H1 (cell line): ENCODE results near the gene RBM18. TPM values are rescaled to one million over a fixed set of nuclear protein-coding genes. Genes with fewer than 3 reads are reported as not detected.

ENCODE experiments used
- CTCF ChIA-PET: fragments of 300-600 bp; sonication (Branson Sonifier 250); formaldehyde crosslinking; loops from one replicate; lab custom pipeline; 2021; ENCODE audit not compliant: partially characterized antibody; lab: Charles Lee
- POLR2A ChIA-PET: fragments of 300-600 bp; sonication (Branson Sonifier 250); formaldehyde crosslinking; loops from one replicate; lab custom pipeline; 2021; ENCODE audit warnings: inconsistent platforms; ENCODE audit not compliant: partially characterized antibody; lab: Charles Lee
- DNase-seq, 2 experiments: peaks; one replicate each; pipeline versions ENCODE4 v3.0.0 to v3.0.0-alpha.2; 2010 to 2022; ENCODE audit warnings: low spot score in 2 of 2, low read depth in 1 of 2, mixed read lengths in 1 of 2
- FAIRE-seq: peaks from 2 replicates; lab custom pipeline; 2011; peaks lifted over from hg19 to GRCh38; lab: Jason Lieb, UNC
- H2AFZ ChIP-seq: 2 replicates; pipeline ENCODE4 v1.8.1; 2012; ENCODE audit warnings: low read length, inconsistent platforms
- H2AK5ac ChIP-seq: 2 replicates; pipeline ENCODE4 v1.6.1; 2013; ENCODE audit warnings: low read depth, low read length
- H2BK120ac ChIP-seq: replicated peaks from 2 replicates; pipeline ENCODE3; 2013; ENCODE audit warnings: low read depth, low read length, inconsistent platforms
- H2BK12ac ChIP-seq: 2 replicates; pipeline ENCODE4 v1.6.1; 2013; ENCODE audit warnings: low read depth, low read length
- H2BK15ac ChIP-seq: 2 replicates; pipeline ENCODE4 v1.6.1; 2013; ENCODE audit warnings: low read length
- H2BK20ac ChIP-seq: 2 replicates; pipeline ENCODE4 v1.6.1; 2013; ENCODE audit warnings: low read length
- H2BK5ac ChIP-seq: 2 replicates; pipeline ENCODE4 v1.6.1; 2013; ENCODE audit warnings: low read depth, low read length
- H3K14ac ChIP-seq: 2 replicates; pipeline ENCODE4 v1.6.1; 2013; ENCODE audit warnings: inconsistent platforms; ENCODE audit not compliant: insufficient read length
- H3K18ac ChIP-seq: 2 replicates; pipeline ENCODE4 v1.6.1; 2013; ENCODE audit warnings: low read length; ENCODE audit errors: extremely low read depth
- H3K23ac ChIP-seq: 2 replicates; pipeline ENCODE4 v1.6.1; 2013; ENCODE audit warnings: inconsistent platforms; ENCODE audit not compliant: insufficient read length
- H3K23me2 ChIP-seq: 2 replicates; pipeline ENCODE4 v1.6.1; 2013; ENCODE audit warnings: low read depth, low read length
- H3K27ac ChIP-seq: 2 replicates; pipeline ENCODE4 v1.6.1; 2011; ENCODE audit warnings: low read depth, low read length, inconsistent platforms
- H3K27me3 ChIP-seq, 4 experiments: replicated peaks in 1 of 4; 1 replicate in 1 of 4; 2 replicates in 3 of 4; pipeline versions ENCODE4 v1.6.1 to v1.8.1; 2011 to 2013; ENCODE audit warnings: low read length in 3 of 4, mild to moderate bottlenecking in 3 of 4, inconsistent platforms in 2 of 4, mixed read lengths in 2 of 4, moderate library complexity in 1 of 4; ENCODE audit not compliant: control insufficient read depth in 3 of 4, insufficient read depth in 3 of 4; ENCODE audit errors: extremely low read depth in 1 of 4
- H3K36me3 ChIP-seq, 4 experiments: 2 replicates each; pipeline versions ENCODE4 v1.6.1 to v1.8.1; 2011 to 2013; ENCODE audit warnings: mild to moderate bottlenecking in 4 of 4, low read length in 3 of 4, moderate library complexity in 2 of 4, control low read depth in 1 of 4, inconsistent platforms in 1 of 4; ENCODE audit not compliant: insufficient read depth in 4 of 4, control insufficient read depth in 2 of 4
- H3K4ac ChIP-seq: replicated peaks from 2 replicates; pipeline ENCODE3; 2013; ENCODE audit warnings: low read length, low read depth, mixed read lengths, inconsistent platforms; ENCODE audit not compliant: insufficient read length
- H3K4me1 ChIP-seq, 4 experiments: replicated peaks in 1 of 4; 1 replicate in 1 of 4; 2 replicates in 3 of 4; pipeline versions ENCODE4 v1.6.1 to v1.8.1; 2011 to 2013; ENCODE audit warnings: low read length in 3 of 4, inconsistent platforms in 2 of 4, mixed read lengths in 1 of 4; ENCODE audit not compliant: insufficient read depth in 4 of 4, control insufficient read depth in 3 of 4
- H3K4me2 ChIP-seq, 2 experiments: 2 replicates each; pipeline versions ENCODE4 v1.6.1 to v1.8.1; 2011 to 2013; ENCODE audit warnings: low read depth in 2 of 2, low read length in 2 of 2, control low read depth in 1 of 2, inconsistent platforms in 1 of 2, mild to moderate bottlenecking in 1 of 2; ENCODE audit not compliant: insufficient read depth in 1 of 2
- H3K4me3 ChIP-seq, 4 experiments: fragments of 200-600, 300-600 bp in 1 of 4; sonication (generic), shearing (Covaris generic), sonication (Bioruptor Twin) in 1 of 4; 2 replicates each; pipeline versions ENCODE4 v1.5.1 to v1.8.1; 2011 to 2016; ENCODE audit warnings: low read length in 4 of 4, low read depth in 3 of 4, control low read depth in 2 of 4, inconsistent platforms in 2 of 4, mild to moderate bottlenecking in 2 of 4, mixed read lengths in 1 of 4, moderate library complexity in 1 of 4; ENCODE audit not compliant: insufficient read depth in 2 of 4; ENCODE audit errors: extremely low read depth in 1 of 4
- H3K56ac ChIP-seq: replicated peaks from 2 replicates; pipeline ENCODE3; 2013; ENCODE audit warnings: low read depth, mild to moderate bottlenecking, mixed read lengths, low read length, inconsistent platforms; ENCODE audit not compliant: insufficient read length
- H3K79me1 ChIP-seq: 2 replicates; pipeline ENCODE4 v1.6.1; 2013; ENCODE audit warnings: low read depth, low read length, control low read depth
- H3K79me2 ChIP-seq, 2 experiments: 2 replicates each; pipeline versions ENCODE4 v1.6.1 to v1.8.1; 2012 to 2013; ENCODE audit warnings: low read length in 2 of 2, mild to moderate bottlenecking in 2 of 2, inconsistent platforms in 1 of 2; ENCODE audit not compliant: insufficient read depth in 2 of 2, control insufficient read depth in 1 of 2
- H3K9ac ChIP-seq, 4 experiments: replicated peaks in 1 of 4; 1 replicate in 1 of 4; 2 replicates in 3 of 4; pipeline versions ENCODE4 v1.6.1 to v1.8.1; 2011 to 2013; ENCODE audit warnings: low read depth in 3 of 4, low read length in 3 of 4, control low read depth in 2 of 4, mild to moderate bottlenecking in 2 of 4, moderate library complexity in 2 of 4, inconsistent platforms in 1 of 4; ENCODE audit errors: extremely low read depth in 1 of 4
- H3K9me3 ChIP-seq, 2 experiments: 2 replicates each; pipeline versions ENCODE4 v1.6.1 to v1.8.1; 2012 to 2013; ENCODE audit warnings: mild to moderate bottlenecking in 2 of 2, moderate library complexity in 2 of 2, control low read depth in 1 of 2, inconsistent platforms in 1 of 2, low read depth in 1 of 2, low read length in 1 of 2, mixed read lengths in 1 of 2; ENCODE audit not compliant: insufficient read depth in 2 of 2
- H4K20me1 ChIP-seq, 2 experiments: replicated peaks in 1 of 2; 2 replicates each; pipeline versions ENCODE3 to v1.8.1; 2011 to 2013; ENCODE audit warnings: inconsistent platforms in 2 of 2, low read length in 2 of 2, mild to moderate bottlenecking in 1 of 2; ENCODE audit not compliant: insufficient read depth in 2 of 2, control insufficient read depth in 1 of 2
- H4K5ac ChIP-seq: 2 replicates; pipeline ENCODE4 v1.6.1; 2013; ENCODE audit warnings: low read length, low read depth, mixed read lengths, inconsistent platforms; ENCODE audit not compliant: insufficient read length
- H4K8ac ChIP-seq: 2 replicates; pipeline ENCODE4 v1.8.0; 2013; ENCODE audit warnings: mild to moderate bottlenecking, moderate library complexity, low read length, inconsistent platforms; ENCODE audit not compliant: insufficient read depth; ENCODE audit errors: extremely low read depth
- H4K91ac ChIP-seq: replicated peaks from 2 replicates; pipeline ENCODE3; 2013; ENCODE audit warnings: low read length, mixed read lengths, inconsistent platforms; ENCODE audit not compliant: insufficient read length
- BRCA1 ChIP-seq: IDR thresholded peaks from 2 replicates; pipeline ENCODE4 v1.6.1; 2012; ENCODE audit warnings: low read depth, low read length, improper control_type of control experiment
- CREB1 ChIP-seq: IDR thresholded peaks from 2 replicates; pipeline ENCODE4 v1.6.1; 2012; ENCODE audit warnings: inconsistent platforms
- EZH2 ChIP-seq: fragments of 200-600 bp; sonication (generic); IDR thresholded peaks from 2 replicates; pipeline ENCODE4 v1.7.1; 2012; ENCODE audit warnings: low read depth, mild to moderate bottlenecking, moderate library complexity, low read length, inconsistent platforms; ENCODE audit not compliant: severe bottlenecking
- KDM4A ChIP-seq: IDR thresholded peaks from one replicate; pipeline ENCODE4 v1.7.1; 2012; ENCODE audit warnings: low read depth, mild to moderate bottlenecking, moderate library complexity, low read length, inconsistent platforms; ENCODE audit not compliant: severe bottlenecking
- PHF8 ChIP-seq: fragments of 200-600 bp; sonication (generic); conservative IDR thresholded peaks from 2 replicates; pipeline ENCODE4 v1.7.1; 2012; ENCODE audit warnings: low read depth, mild to moderate bottlenecking, inconsistent platforms, low read length, moderate library complexity
- RNF2 ChIP-seq: fragments of 200-900, 300-1000 bp; sonication (generic); IDR thresholded peaks from 2 replicates; pipeline ENCODE4 v1.7.1; 2016; ENCODE audit warnings: borderline replicate concordance, low read depth, mild to moderate bottlenecking, antibody characterized with exemption, low read length; ENCODE audit not compliant: poor library complexity, severe bottlenecking; ENCODE audit errors: missing control alignments
- RXRA ChIP-seq: IDR thresholded peaks from 2 replicates; pipeline ENCODE4 v1.6.1; 2011; ENCODE audit warnings: low read depth, mild to moderate bottlenecking, low read length, moderate library complexity; ENCODE audit not compliant: insufficient read depth
- SIN3A ChIP-seq, 2 experiments: IDR thresholded peaks in 1 of 2; conservative IDR thresholded peaks in 1 of 2; 2 replicates each; pipeline ENCODE4 v1.6.1; 2011 to 2012; ENCODE audit warnings: low read length in 2 of 2, improper control_type of control experiment in 1 of 2, low read depth in 1 of 2, mild to moderate bottlenecking in 1 of 2
- SUZ12 ChIP-seq: fragments of 200-600 bp; sonication (generic); IDR thresholded peaks from 2 replicates; pipeline ENCODE4 v1.6.1; 2012; ENCODE audit warnings: mild to moderate bottlenecking, inconsistent platforms, low read length, moderate library complexity, mixed read lengths
- WGBS, 2 experiments: shearing (Covaris generic) in 1 of 2; methylation state at CpG; one replicate each; pipeline versions ENCODE4 v1.1.6 to v1.1.7; 2013 to 2015; ENCODE audit warnings: low lambda C conversion rate in 2 of 2, mixed read lengths in 2 of 2, inconsistent platforms in 1 of 2, low coverage in 1 of 2, missing lambda C conversion rate in 1 of 2; ENCODE audit not compliant: insufficient replicate concordance in 2 of 2, insufficient coverage in 1 of 2, insufficient read length in 1 of 2; ENCODE audit errors: extremely low coverage in 1 of 2, missing lambda C conversion rate in 1 of 2; 5-methylcytosine and 5-hydroxymethylcytosine counted together
- polyA plus RNA-seq, 7 experiments: library from polyadenylated mRNA; depleted of rRNA in 3 of 7; stranded (reverse) in 5 of 7; unstranded in 2 of 7; fragments of >200 nt in 5 of 7; fragments of 200-250 nt in 2 of 7; gene quantifications; 1 replicate in 5 of 7; 2 replicates in 1 of 7; 4 replicates in 1 of 7; pipeline versions ENCODE4 v1.2.1 to v1.2.3, GENCODE V29; 2011 to 2013; ENCODE audit warnings: missing spikeins in 2 of 7, mixed read lengths in 2 of 7
- total RNA-seq: library from RNA; stranded (reverse); fragmentation: NEBNext Ultra II Directional; extraction: Animal tissue kit (Norgen Biotek cat#: 25700); gene quantifications from 2 replicates; pipeline ENCODE4 v1.2.1, GENCODE V29; 2021

Gene RBM18
- total and polyA plus RNA-seq, 2 of the 8 experiments (the other 6 are each of a cell fraction or from before 2014, with no cell fraction given): 5.9 to 14.3 TPM

DNA sequence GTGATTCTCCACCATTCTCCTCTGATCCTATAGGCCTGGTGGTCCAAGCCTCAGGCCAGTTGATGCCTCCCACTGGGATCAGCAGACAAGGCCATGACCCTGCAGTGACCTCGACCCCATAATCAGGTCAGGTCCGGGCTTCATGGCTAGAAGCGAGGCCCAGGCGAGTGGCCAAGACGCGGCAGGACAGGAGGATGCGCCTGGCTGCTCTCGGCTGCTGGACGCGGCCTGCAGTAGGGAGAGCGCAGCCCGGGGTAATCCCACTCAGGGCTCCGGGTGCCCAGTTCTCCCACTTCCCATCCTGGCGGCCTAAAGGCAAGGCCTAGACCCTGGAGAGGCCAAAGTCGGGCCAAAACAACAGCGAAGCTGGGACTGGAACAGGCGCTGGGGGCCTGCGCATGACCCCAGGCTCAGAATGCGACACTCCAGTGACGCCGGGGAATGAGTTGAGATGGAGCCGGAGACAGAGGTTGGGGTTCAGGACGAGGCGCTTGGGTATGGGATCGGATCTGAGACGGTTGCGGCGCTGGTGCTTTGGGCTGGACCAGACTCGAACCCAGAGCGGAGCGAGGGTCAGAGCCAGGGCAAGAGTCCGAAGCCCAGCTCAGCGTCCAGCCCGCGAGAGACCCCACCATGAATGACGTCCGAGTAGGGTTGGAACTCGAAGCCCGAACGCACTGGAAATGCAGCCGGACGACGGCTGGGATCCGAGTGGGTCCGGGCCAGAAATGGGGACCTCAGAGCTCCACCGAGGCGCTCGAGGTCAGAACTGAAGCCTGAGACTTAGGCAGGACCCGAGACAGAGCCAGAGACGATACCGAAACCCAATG is 39.1 kb downstream of the RBM18 start:
- Histone ChIP-seq H4K91ac (no peak overlapping the region), H3K27ac (no peak overlapping the region), H3K23me2 (peaks cover 11% of the 10 kb centered on the region; the same call in 1 of the 2 replicates), H2BK120ac (no peak overlapping the region), H2BK15ac (no peak overlapping the region), H2BK12ac (peak overlapping the region; percentile 87; the same call in 1 of the 2 replicates), H3K18ac (no peak overlapping the region; the same call in 1 of the 2 replicates), H4K8ac (peak overlapping the region; percentile 66), H4K5ac (no peak overlapping the region), H3K79me1 (no peaks in the 10 kb centered on the region), H3K9me3 (no peaks in the 10 kb centered on the region), H3K79me2 (no peaks in the 10 kb centered on the region), H2BK20ac (no peak overlapping the region; the same call in 1 of the 2 replicates), H3K36me3 (peaks cover 0 to 4% (median 0%) of the 10 kb centered on the region in 4 experiments; a peak in 1 of 8 replicates), H3K27me3 (peaks cover 92 to 100% (median 99%) of the 10 kb centered on the region in 4 experiments), H3K4ac (no peak overlapping the region), H2AFZ (peak overlapping the region; percentile 7; the same call in 1 of the 2 replicates), H4K20me1 (peaks cover 14 to 36% of the 10 kb centered on the region in 2 experiments), H3K4me2 (peak overlapping the region; percentile 57 to 73), H3K9ac (no peak overlapping the region), H2BK5ac (no peak overlapping the region; the same call in 1 of the 2 replicates), H3K14ac (no peak overlapping the region), H3K56ac (no peak overlapping the region), H2AK5ac (no peak overlapping the region), H3K4me1 (peaks cover 5 to 43% (median 23%) of the 10 kb centered on the region in 4 experiments), H3K4me3 (peak overlapping the region in 3 of 4 experiments; percentile 15 to 48 (median 17); a peak in 4 of 8 replicates), H3K23ac (no peak overlapping the region)
- TF ChIP-seq BRCA1: no peak
- peak; percentile 25 for TF ChIP-seq RNF2
- TF ChIP-seq PHF8: no peak
- no peak for TF ChIP-seq EZH2
- peak; percentile 65 for TF ChIP-seq KDM4A
- no peak for TF ChIP-seq SIN3A (conservative IDR thresholded peaks at IDR 0.05 in 1 of 2, IDR thresholded peaks at IDR 0.05 in 1 of 2; ENCODE audit: low read depth in 1 of 2, low read length in 2 of 2)
- TF ChIP-seq SUZ12: peak; percentile 97; the same call in 1 of the 2 replicates
- no peak for TF ChIP-seq RXRA
- TF ChIP-seq CREB1: no peak
- DNase-seq: peak in 1 of 2 experiments; percentile 59
- FAIRE-seq: no peak
- CTCF ChIA-PET: interaction anchor here (0.7 to 4.6 kb wide), 10 partner anchors 8 to 126 kb away, joined by 3 to 26 read pairs (median 3); no protein-coding TSS in a partner anchor
- 27% methylated on average over 46 of the region's 51 CpGs; no CpG with 5 or more reads in 1 of the 2 experiments for WGBS, 2 experiments
- POLR2A ChIA-PET: interaction anchor here (0.8 to 2.7 kb wide), 5 partner anchors 9 to 100 kb away, joined by 5 to 26 read pairs (median 6); partner anchors contain the start of genes MRRF and RBM18
